GM19467 (cell line): Measurements from ENCODE around the gene CCDC134.
A peak's percentile ranks its signal among the peaks of the same experiment; 100 is the strongest.

Experiments used
- ATAC-seq: cut with Tn5 transposase; IDR thresholded peaks from one replicate; pipeline ENCODE4 v1.9.1; 2021; ENCODE audit warnings: mild to moderate bottlenecking, moderate library complexity; ENCODE audit not compliant: unreplicated experiment

The CCDC134 gene

DNA sequence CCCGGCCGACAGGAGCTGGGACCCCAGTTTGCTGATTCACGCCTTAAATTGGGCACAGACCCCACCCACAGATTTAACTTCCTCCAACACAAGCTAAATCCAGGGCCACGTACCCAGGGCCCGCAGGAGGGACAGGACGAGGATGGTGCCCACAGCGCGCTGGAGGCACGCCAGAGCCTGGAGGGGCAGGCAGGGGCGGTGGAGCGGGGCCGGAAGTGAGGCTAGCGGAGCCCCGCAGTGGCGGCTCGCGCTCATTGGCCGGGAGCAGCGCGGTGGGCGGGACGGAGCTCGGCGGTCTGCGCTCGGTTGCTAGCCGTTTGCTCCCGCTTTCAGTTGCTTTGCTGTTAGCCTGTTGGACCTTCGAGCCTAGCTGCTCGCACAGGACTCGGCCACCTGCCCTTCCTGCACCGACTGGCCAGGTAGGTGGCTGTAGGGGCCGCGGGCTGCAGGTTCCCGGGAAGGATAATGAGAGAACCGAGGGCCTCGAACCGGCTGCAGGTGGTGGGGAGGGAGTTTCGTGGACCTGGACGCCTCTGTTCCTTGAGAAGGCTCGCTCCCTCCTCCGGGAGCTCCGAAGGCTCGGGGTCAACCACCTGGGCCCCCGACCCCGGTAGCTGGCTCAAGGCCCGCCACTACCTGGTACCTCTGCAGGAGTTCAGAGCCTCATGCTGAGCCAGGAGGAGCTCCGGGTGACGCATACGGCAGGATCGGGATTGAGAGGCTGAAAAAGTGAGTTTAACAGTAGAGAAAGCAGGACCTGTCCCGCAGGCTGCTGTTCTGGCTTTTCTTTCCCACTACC, at the start of gene CCDC134:
Gene CCDC134 (plus strand): TSS at position 332 of the 799 bp plus-strand sequence. CDS start 8,212 bp downstream, outside the sequence.
- peak; percentile 82 for ATAC-seq

DNA sequence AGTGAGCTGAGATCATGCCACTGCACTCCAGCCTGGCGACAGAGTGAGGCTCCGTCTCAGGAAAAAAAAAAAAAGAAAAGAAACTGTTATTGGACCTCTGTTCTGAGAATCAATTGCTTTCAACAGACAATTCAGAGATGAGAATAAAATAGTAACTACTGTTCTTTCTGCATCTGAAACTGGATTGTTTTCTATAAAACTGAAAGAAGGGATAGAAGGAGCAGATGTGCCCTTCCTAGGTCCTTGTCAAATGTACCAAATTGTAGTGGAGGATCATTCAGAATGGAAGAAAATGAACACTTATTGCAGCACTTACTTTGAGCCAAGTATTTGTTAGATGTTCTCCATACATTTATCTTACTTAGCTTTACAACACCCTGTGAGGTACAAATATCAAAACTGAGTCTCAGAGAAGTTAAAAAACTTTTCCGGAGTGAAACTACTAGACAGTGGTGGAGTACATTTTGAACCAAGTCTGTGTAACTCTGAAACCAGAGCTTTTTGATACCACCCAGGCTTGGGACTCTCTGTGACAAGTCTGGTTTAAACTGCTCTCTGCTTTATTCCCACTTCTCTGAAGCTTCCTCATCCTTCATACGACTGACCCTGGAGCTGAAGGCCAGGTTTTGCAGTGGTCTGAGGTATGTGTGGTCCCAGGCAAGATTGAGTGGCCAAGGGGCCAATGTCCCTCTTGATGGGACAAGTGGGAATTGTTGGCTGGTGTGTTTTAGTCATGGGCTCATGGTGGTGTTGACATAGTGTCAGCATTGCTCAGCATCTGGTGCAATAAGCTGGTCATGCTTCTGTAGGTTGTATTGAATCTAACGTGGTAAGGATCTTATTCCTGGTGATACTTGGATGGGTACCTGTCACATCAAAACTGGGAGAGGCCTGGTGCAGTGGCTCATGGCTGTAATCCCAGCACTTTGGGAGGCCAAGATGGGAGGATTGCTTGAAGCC, 48.2 kb upstream of the CCDC134 start:
- ATAC-seq: no peak

DNA sequence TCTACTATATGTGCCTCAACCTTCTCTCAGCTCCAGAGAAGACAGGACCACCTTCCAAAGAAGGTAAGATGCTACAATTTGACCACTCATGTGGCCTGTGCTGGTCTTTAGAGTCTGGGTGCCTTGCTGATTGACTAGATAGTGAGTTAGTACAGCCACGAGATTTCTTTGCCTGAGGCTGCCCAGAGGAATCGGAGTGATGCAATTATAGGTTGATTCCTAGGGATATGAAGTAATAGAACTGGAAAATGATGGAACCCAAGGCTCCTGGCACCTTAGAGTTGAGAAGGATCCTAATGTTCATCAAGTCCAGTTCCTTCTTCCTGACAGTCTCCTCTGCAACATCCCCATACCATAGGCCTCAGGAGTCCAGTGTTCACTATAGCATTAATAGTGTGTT, 46.5 kb upstream of the CCDC134 start:
- no peak for ATAC-seq

DNA sequence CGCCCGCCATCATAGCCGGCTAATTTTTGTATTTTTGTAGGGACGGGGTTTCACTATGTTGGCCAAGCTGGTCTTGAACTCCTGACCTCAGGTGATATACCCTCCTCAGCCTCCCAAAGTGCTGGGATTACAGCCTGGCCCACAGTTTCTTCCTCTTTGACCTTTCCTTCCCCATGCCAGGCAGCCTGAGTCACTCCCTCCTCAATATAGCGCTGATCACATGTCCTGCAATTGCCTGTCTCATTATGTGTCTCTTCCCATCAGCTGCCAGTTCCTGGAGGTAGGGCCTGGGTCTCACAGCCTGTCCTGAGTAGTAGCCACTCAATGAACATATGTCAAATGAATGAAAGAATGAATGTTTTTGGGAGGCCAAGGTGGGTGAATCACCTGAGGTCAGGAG, 43.0 kb upstream of the CCDC134 start:
- ATAC-seq: no peak

- no peak for ATAC-seq
Measured at GRCh38 chr22:41758231-41758630, 42.2 kb upstream of the CCDC134 start.

- no peak for ATAC-seq
Measured at GRCh38 chr22:41762980-41763779, 37.3 kb upstream of the CCDC134 start.

DNA sequence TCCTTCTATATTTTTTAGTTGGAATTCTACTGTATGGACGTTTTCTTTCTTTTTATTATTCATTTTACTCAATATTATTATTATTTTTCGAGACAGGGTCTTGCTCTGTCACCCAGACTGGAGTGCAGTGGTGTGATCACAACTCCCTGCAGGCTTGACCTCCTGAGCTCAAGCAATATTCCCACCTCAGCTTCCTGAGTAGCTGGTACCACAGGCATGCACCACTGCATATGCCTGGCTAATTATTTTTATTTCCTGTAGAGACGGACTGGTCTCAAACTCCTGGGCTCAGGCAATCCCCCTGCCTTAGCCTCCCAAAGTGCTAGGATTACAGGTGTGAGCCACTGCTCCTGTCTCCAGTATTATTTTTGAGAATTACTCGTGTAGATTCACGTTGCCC, 34.0 kb upstream of the CCDC134 start:
- ATAC-seq: no peak

DNA sequence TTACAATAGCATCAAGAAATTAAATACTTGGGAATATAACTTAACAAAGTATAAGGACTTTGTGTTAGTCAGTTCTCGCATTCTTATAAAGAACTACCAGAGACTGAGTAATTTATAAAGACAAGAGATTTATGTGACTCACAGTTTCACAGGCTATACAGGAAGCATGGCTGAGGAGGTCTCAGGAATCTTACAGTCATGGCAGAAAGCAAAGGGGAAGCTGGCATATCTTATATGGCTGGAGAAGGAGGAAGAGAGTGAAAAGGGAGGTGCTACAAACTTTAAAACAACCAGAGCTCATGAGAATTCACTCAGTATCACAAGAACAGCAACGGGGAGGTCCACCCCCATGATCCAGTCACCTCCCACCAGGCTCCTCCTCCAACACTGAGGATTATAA, 32.0 kb upstream of the CCDC134 start:
- no peak for ATAC-seq

DNA sequence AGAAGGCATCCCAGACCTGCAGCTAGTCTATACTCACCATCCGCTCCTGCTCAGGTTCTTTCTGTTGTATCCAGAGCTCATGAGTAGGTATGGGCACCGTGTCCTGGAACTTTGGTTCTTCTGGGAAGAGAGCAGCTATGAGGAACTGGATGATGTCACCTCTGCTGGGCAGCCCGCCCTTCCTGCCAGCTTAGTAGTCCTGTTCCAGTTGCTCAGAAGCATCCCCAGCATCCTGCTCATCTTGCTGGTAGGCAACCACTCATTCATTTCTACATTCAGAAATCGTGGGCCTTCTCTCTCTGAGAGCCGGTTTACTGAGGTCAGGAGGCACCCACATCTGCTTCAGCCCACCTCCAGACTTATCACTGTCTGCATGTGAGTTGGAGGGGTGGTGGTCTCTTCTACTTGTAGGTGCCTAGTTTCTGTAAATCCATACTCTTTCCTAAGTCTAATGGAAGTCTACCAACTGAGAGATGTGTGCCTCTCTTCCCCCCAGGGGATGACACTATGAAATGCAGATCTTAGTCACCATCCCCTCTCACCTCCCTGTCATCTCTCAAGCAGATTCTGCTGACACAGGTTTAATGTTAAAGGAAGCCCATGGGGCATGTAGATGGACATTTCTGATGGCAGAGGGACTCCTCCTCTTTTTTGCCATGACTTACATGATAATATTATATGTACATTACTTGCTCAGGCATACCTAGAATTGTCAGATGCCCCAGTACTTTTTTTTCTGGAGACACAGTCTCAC, 29.6 kb upstream of the CCDC134 start:
- no peak for ATAC-seq

GRCh38 chr22:41772198-41772597, 28.3 kb upstream of the CCDC134 start:
- ATAC-seq: no peak

DNA sequence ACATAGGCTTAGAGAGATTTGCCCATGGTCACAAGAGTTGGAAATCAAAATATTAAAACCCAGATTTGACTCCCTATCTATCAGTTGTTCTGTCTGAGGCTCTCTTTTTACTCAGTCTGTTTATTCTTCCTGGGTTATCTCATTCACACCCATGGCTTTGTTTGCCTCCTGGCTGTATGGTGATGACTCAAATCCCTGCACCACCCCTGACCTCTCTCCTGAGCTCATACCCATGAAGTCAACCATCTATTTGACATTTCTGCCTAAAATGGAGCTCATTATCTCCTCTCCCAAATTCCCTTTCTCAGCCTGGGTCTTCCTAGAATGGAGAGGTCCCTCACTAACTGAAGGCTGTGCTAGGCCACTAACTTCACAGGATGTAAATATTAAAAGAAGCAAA, 27.8 kb upstream of the CCDC134 start:
- ATAC-seq: no peak

- no peak for ATAC-seq
Measured at GRCh38 chr22:41775338-41775737, 25.1 kb upstream of the CCDC134 start.

- no peak for ATAC-seq
Measured at GRCh38 chr22:41775976-41776375, 24.5 kb upstream of the CCDC134 start.

DNA sequence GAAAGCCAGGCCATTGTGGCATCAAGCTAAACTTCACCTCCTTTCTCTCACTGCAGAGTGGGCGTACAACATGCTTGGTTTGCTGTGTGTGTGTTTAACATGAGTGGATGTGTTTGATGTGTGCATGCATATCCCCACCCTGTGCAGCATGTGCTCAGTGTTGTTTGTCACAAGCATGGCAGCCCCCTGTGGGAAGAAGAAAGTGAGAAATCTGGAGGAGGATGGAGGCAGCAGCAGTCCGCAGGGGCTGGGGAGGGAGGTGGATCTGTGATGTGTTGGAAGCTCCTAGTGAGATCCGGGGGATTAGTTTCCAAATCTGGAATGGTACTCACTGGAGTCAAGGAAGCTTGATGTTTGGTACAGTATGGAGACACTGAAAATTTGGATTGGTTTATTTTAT, 24.1 kb upstream of the CCDC134 start:
- no peak for ATAC-seq

- ATAC-seq: no peak
Measured at GRCh38 chr22:41777749-41778425, 22.6 kb upstream of the CCDC134 start.

DNA sequence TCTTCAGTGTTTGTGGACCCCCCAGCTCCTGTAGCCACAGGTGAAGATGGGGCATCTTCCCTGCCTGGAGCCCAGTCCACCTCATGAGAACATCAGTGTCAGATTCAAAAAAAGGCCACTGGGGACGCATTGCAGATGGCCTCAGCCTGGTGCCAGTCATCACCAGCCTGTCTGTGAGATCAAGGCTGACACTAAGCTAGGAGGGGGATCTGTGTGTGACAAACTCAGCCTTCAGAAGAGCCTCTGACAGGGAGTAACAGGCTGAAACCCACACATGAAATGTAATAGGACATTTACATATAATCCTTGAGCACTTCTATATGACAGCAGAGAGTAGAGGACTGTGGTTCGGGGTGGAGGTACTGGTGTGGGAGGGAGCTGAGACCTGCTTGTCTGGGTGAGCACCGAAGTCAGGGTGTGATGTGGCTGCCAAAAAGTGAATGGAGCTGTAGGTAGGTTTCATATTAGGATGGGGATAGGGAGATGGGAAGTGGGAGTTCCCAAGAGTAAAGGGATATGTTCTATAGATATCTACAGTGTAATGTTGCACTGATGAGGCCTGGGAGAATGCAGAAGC, 20.5 kb upstream of the CCDC134 start:
- no peak for ATAC-seq

- peak; percentile 85 for ATAC-seq
Measured at GRCh38 chr22:41780746-41781505, 19.6 kb upstream of the CCDC134 start.

DNA sequence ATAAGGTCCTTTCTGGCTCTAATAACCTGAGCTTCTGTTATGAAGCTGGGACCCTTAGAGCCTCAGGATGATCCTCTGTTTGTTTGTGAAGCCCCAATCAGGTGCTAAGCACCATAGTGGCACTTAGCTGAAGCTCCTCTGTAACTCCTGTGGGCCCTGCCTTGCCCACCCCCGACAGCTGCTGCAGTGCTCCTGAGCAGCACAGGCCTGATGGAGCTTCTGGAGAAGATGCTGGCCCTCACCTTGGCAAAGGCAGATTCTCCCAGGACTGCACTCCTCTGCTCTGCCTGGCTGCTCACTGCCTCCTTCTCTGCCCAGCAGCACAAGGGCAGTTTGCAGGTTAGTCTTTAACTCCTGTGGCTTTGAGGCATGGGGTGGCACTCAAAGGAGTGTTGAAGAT, 19.0 kb upstream of the CCDC134 start:
- peak; percentile 15 for ATAC-seq

GRCh38 chr22:41782316-41782715, 18.2 kb upstream of the CCDC134 start:
- ATAC-seq: no peak
